GM12878 (cell line): ENCODE results near the gene MAP1LC3A. TPM values are rescaled to one million over a fixed set of nuclear protein-coding genes. Genes with fewer than 3 reads are reported as not detected.

ENCODE experiments used
- BCL11A ChIP-seq: IDR thresholded peaks from 2 replicates; pipeline ENCODE4 v1.6.1; 2011; ENCODE audit warnings: low read depth, low read length
- BRCA1 ChIP-seq: IDR thresholded peaks from 2 replicates; pipeline ENCODE4 v1.6.1; 2011; ENCODE audit warnings: low read depth, low read length, improper control_type of control experiment
- CHD1 ChIP-seq: IDR thresholded peaks from 2 replicates; pipeline ENCODE4 v1.6.1; 2012; ENCODE audit warnings: low read depth, low read length, improper control_type of control experiment
- GABPA ChIP-seq: IDR thresholded peaks from 2 replicates; pipeline ENCODE4 v1.6.1; 2014; ENCODE audit warnings: antibody characterized with exemption, low read depth, mild to moderate bottlenecking, inconsistent platforms
- JUND ChIP-seq: IDR thresholded peaks from 2 replicates; pipeline ENCODE4 v1.6.1; 2012; ENCODE audit warnings: low read depth, mild to moderate bottlenecking, low read length, improper control_type of control experiment, moderate library complexity
- KLF5 ChIP-seq: fragments of 450-650 bp; IDR thresholded peaks from 2 replicates; pipeline ENCODE4 v1.6.1; 2014; ENCODE audit warnings: mild to moderate bottlenecking; ENCODE audit not compliant: partially characterized antibody
- NFIC ChIP-seq: IDR thresholded peaks from 2 replicates; pipeline ENCODE4 v1.6.1; 2012; ENCODE audit warnings: low read depth, mild to moderate bottlenecking, inconsistent platforms, low read length, moderate library complexity
- SMAD5 ChIP-seq: IDR thresholded peaks from 2 replicates; pipeline ENCODE4 v1.6.1; 2016; ENCODE audit warnings: antibody characterized with exemption, low read depth
- SP1 ChIP-seq: IDR thresholded peaks from one replicate; pipeline ENCODE4 v1.6.1; 2011; ENCODE audit warnings: low read depth, low read length
- SREBF2 ChIP-seq: IDR thresholded peaks from 2 replicates; pipeline ENCODE4 v1.6.1; 2012; ENCODE audit warnings: mild to moderate bottlenecking, low read length
- SUPT20H ChIP-seq: IDR thresholded peaks from 2 replicates; pipeline ENCODE4 v1.6.1; 2011; ENCODE audit warnings: low read depth, mild to moderate bottlenecking, low read length, moderate library complexity, borderline replicate concordance; ENCODE audit not compliant: control insufficient read depth
- TBL1XR1 ChIP-seq: IDR thresholded peaks from 2 replicates; pipeline ENCODE4 v1.6.1; 2012; ENCODE audit warnings: low read depth, low read length, improper control_type of control experiment
- polyA plus RNA-seq, 11 experiments: library from polyadenylated mRNA; depleted of rRNA in 4 of 11; unstranded in 6 of 11; stranded (reverse) in 5 of 11; fragments of >200 nt; fragmentation: Nextera tagmentation in 4 of 11; fragmentation: Illumina TruSeq in 1 of 11; extraction: Ambion mirVana in 4 of 11; extraction: Trizol in 1 of 11; gene quantifications; 1 replicate in 1 of 11; 2 replicates in 10 of 11; pipeline versions ENCODE4 v1.2.1 to v1.2.3, GENCODE V29; 2011 to 2016; ENCODE audit warnings: inconsistent platforms in 2 of 11, missing spikeins in 2 of 11, low read depth in 1 of 11
- total RNA-seq, 4 experiments: library from RNA; depleted of rRNA in 3 of 4; stranded (reverse); fragments of >200 nt in 3 of 4; fragmentation: Illumina TruSeq in 1 of 4; extraction: Trizol in 1 of 4; gene quantifications; 2 replicates each; pipeline versions ENCODE4 v1.2.1 to v1.2.3, GENCODE V29; 2013 to 2021
- TF ChIP-seq, protein P1 (sequence below): fragments of 450-650 bp; IDR thresholded peaks from 2 replicates; pipeline ENCODE4 v1.6.1; 2017; ENCODE audit warnings: antibody characterized with exemption, mild to moderate bottlenecking, moderate library complexity

Gene MAP1LC3A
- total and polyA plus RNA-seq, 10 of the 15 experiments (the other 5 are each of a cell fraction or from before 2014, with no cell fraction given) = 0.27 to 1.2 (median 0.39) TPM; not detected in 4

DNA sequence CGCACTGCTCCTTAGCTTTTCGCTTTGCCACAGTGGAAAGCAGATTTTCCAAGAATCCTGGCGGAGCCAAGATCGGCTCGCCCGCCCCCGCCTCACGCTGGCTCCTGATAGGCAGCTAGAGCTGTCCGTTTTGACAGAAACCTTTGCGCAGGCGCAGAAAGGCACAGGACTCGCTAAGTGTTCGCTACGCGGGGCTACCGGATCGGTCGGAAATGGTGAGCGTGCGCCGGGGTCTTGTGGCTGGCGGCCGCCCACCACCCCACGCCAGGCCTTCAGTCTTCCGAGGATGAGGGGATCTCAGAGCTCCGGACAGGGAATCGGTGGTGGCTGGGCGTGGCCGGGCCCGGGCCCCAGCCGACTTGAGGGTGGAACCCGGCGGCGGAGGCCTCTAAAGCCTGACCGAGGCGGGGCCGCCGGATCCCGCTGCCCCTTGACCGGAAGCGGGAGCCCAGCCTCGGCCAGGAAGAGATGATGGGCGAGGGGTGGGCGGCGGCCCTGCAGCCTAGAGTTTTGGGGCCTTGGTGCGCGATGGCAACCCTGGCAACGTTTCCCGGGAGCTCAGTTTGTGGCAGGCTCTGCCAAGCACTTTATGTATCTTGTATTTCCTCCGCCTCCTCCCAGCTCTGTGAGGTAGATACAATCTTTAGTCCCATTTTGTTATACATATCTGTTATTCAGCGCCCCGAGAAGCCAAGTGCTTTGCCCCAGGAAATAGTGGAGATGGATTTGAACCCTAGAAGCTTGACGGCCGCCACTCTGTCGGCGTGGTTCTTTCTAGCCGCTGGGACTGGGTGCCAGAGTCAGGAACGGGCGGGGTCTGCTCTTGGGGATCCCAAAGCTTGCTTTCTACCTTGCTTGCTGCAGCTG, 42.0 kb upstream of the MAP1LC3A start, which contains the start of gene DYNLRB1 (continued):
- TF ChIP-seq, protein P1, sequence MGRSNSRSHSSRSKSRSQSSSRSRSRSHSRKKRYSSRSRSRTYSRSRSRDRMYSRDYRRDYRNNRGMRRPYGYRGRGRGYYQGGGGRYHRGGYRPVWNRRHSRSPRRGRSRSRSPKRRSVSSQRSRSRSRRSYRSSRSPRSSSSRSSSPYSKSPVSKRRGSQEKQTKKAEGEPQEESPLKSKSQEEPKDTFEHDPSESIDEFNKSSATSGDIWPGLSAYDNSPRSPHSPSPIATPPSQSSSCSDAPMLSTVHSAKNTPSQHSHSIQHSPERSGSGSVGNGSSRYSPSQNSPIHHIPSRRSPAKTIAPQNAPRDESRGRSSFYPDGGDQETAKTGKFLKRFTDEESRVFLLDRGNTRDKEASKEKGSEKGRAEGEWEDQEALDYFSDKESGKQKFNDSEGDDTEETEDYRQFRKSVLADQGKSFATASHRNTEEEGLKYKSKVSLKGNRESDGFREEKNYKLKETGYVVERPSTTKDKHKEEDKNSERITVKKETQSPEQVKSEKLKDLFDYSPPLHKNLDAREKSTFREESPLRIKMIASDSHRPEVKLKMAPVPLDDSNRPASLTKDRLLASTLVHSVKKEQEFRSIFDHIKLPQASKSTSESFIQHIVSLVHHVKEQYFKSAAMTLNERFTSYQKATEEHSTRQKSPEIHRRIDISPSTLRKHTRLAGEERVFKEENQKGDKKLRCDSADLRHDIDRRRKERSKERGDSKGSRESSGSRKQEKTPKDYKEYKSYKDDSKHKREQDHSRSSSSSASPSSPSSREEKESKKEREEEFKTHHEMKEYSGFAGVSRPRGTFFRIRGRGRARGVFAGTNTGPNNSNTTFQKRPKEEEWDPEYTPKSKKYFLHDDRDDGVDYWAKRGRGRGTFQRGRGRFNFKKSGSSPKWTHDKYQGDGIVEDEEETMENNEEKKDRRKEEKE = no peak
- TF ChIP-seq KLF5 (peak; percentile 4), SREBF2 (no peak), JUND (no peak), CHD1 (no peak), SUPT20H (no peak), TBL1XR1 (no peak), GABPA (peak; percentile 74; the same call in 1 of the 2 replicates), BCL11A (no peak), BRCA1 (no peak), NFIC (no peak), SMAD5 (peak; percentile 80), SP1 (peak; percentile 71)
